GM12801 (cell line): ENCODE data around the gene EGR1.

Experiments used
- CTCF ChIP-seq: IDR thresholded peaks from one replicate; pipeline ENCODE4 v1.5.1; 2011; ENCODE audit warnings: control low read depth; ENCODE audit not compliant: insufficient read length; ENCODE audit errors: extremely low read depth

The EGR1 gene

GRCh38 chr5:138506370-138507306, 41.4 kb downstream of the EGR1 start:
- TF ChIP-seq CTCF = no peak

- no peak for TF ChIP-seq CTCF
Observed at GRCh38 chr5:138508958-138509357, 43.7 kb downstream of the EGR1 start.

- TF ChIP-seq CTCF = no peak
Observed at GRCh38 chr5:138514021-138514420, 48.7 kb downstream of the EGR1 start.

DNA sequence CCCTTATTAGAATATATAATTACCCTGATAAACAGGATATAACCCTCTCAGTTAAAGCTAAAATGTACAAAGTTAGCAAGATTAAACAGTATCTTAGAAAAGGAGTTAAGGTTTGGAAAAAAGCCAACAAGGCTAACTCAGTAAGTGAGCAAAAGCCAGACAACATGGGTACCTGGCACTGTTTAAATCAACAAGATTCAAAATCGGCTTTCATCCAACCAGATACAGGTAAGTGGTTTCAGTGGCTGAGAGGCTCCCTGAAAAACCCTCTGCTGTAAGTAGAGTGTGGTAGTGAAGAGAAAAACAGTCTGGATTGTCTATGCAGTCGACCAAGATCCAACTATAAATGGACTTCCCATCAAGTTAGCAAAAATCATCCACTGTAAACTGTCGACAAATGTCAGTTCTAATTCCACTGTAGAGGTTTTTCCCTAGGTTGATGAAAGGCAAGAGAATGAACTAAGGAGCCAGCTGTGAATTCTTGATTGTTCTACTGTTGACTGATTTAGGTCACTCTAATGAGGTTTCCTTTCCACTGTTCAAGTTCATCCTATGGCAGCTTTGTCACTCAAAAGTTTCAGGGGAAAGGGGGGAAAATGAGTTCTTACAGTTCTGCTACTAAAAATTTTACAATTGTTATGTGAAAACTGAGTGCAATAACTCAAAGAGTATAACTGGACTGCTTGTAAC, 50.4 kb downstream of the EGR1 start:
- TF ChIP-seq CTCF = no peak

DNA sequence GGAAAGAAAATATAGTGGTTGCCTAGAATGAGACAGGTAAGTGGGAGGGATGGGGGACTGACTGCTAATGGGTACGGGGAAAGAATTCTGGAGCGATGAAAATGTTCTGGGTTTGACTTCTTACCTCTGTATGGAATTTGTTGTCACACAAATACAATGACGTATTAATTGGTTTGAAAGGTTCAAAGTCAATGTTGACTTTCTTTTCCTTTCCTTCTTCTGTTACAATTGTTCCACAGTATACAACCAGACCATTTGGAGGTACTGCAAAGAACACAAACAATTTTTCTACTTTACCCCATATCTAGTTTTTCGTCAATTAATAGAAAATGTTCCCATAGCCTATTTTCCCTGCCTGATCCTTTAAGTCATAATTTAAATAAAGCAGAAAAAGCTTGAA, 52.2 kb downstream of the EGR1 start:
- no peak for TF ChIP-seq CTCF
